Neural cell (in vitro differentiated cells): ENCODE results near the gene NCF4. TPM values are rescaled to one million over a fixed set of nuclear protein-coding genes. Genes with fewer than 3 reads are reported as not detected.

Source experiments
- H2AFZ ChIP-seq: fragments of 200-600, 300-800 bp; sonication (generic), shearing (Covaris generic); 2 replicates; pipeline ENCODE4 v1.6.0; 2014; ENCODE audit warnings: low read depth, mild to moderate bottlenecking, antibody characterized with exemption, low read length, moderate library complexity
- H3F3A ChIP-seq: fragments of 200-600 bp; shearing (Covaris generic); 2 replicates; pipeline ENCODE4 v1.6.1; 2016; ENCODE audit warnings: mild to moderate bottlenecking, moderate library complexity, mixed read lengths, antibody characterized with exemption, low read length; ENCODE audit not compliant: insufficient read depth, poor library complexity, severe bottlenecking
- H3K27ac ChIP-seq: fragments of 200-600, 300-800 bp; sonication (generic), shearing (Covaris generic); 2 replicates; pipeline ENCODE4 v1.5.1; 2014; ENCODE audit warnings: mild to moderate bottlenecking, low read length, moderate library complexity
- H3K27me3 ChIP-seq: fragments of 300-800, 200-600 bp; sonication (generic), shearing (Covaris generic); 2 replicates; pipeline ENCODE4 v1.6.0; 2014; ENCODE audit warnings: mild to moderate bottlenecking, low read depth, low read length, moderate library complexity; ENCODE audit not compliant: insufficient read depth
- H3K36me3 ChIP-seq: fragments of 300-800, 200-600 bp; sonication (generic), shearing (Covaris generic); 2 replicates; pipeline ENCODE4 v1.5.1; 2014; ENCODE audit warnings: mild to moderate bottlenecking, antibody characterized with exemption, low read length, moderate library complexity; ENCODE audit not compliant: insufficient read depth
- H3K4me2 ChIP-seq: fragments of 300-800, 200-600 bp; sonication (generic), shearing (Covaris generic); 2 replicates; pipeline ENCODE4 v1.6.0; 2014; ENCODE audit warnings: mild to moderate bottlenecking, low read length
- H3K4me3 ChIP-seq: fragments of 300-800, 200-600 bp; sonication (generic), shearing (Covaris generic); 2 replicates; pipeline ENCODE4 v1.5.1; 2014; ENCODE audit warnings: mild to moderate bottlenecking, low read length, moderate library complexity
- H3K79me2 ChIP-seq: fragments of 200-600 bp; shearing (Covaris generic); replicated peaks from 2 replicates; pipeline ENCODE4 v1.6.0; 2014; ENCODE audit warnings: mild to moderate bottlenecking, low read length, moderate library complexity; ENCODE audit not compliant: insufficient read depth
- H3K9ac ChIP-seq: fragments of 300-800, 200-600 bp; sonication (generic), shearing (Covaris generic); 2 replicates; pipeline ENCODE4 v1.6.1; 2016; ENCODE audit warnings: mild to moderate bottlenecking, low read length, mixed read lengths
- H3K9me2 ChIP-seq: fragments of 200-600 bp; shearing (Covaris generic); 2 replicates; pipeline ENCODE4 v1.6.1; 2016; ENCODE audit warnings: mild to moderate bottlenecking, low read length, mixed read lengths; ENCODE audit not compliant: insufficient read depth
- H3K9me3 ChIP-seq: fragments of 200-600, 300-800 bp; sonication (generic), shearing (Covaris generic); 2 replicates; pipeline ENCODE4 v1.6.1; 2016; ENCODE audit warnings: mild to moderate bottlenecking, mixed run types, low read length, moderate library complexity, mixed read lengths
- H4K20me1 ChIP-seq: fragments of 200-600 bp; shearing (Covaris generic); 2 replicates; pipeline ENCODE4 v1.6.1; 2016; ENCODE audit warnings: mild to moderate bottlenecking, mixed run types; ENCODE audit not compliant: insufficient read depth
- EP300 ChIP-seq: fragments of 450-650 bp; conservative IDR thresholded peaks from 2 replicates; pipeline ENCODE4 v1.6.1; 2014; ENCODE audit warnings: antibody characterized with exemption, mild to moderate bottlenecking, moderate library complexity; ENCODE audit not compliant: poor library complexity, severe bottlenecking
- EZH2 ChIP-seq: fragments of 200-600, 300-800 bp; shearing (Covaris generic), sonication (generic); IDR thresholded peaks from 2 replicates; pipeline ENCODE4 v1.6.1; 2014; ENCODE audit warnings: antibody characterized with exemption, low read length, borderline replicate concordance, mild to moderate bottlenecking; ENCODE audit not compliant: insufficient read depth, poor library complexity, severe bottlenecking
- MXI1 ChIP-seq: fragments of 450-650 bp; conservative IDR thresholded peaks from 2 replicates; pipeline ENCODE4 v1.6.1; 2014; ENCODE audit warnings: antibody characterized with exemption, mild to moderate bottlenecking; ENCODE audit not compliant: poor library complexity, severe bottlenecking
- POLR2AphosphoS5 ChIP-seq: IDR thresholded peaks from 2 replicates; pipeline ENCODE4 v1.6.1; 2012
- RAD21 ChIP-seq: fragments of 450-650 bp; conservative IDR thresholded peaks from 2 replicates; pipeline ENCODE4 v1.6.1; 2014; ENCODE audit warnings: antibody characterized with exemption, mild to moderate bottlenecking, moderate library complexity
- REST ChIP-seq: IDR thresholded peaks from 2 replicates; pipeline ENCODE4 v1.6.1; 2012; ENCODE audit warnings: borderline replicate concordance
- SMC3 ChIP-seq: fragments of 450-650 bp; conservative IDR thresholded peaks from 2 replicates; pipeline ENCODE4 v1.6.1; 2014; ENCODE audit warnings: antibody characterized with exemption, mild to moderate bottlenecking, moderate library complexity; ENCODE audit not compliant: poor library complexity
- TAF1 ChIP-seq: IDR thresholded peaks from 2 replicates; pipeline ENCODE4 v1.6.1; 2012; ENCODE audit warnings: low read depth
- polyA plus RNA-seq: library from polyadenylated mRNA; depleted of rRNA; stranded (reverse); fragments of >200 nt; gene quantifications from 2 replicates; pipeline ENCODE4 v1.2.3, GENCODE V29; 2014
- TF ChIP-seq, protein P1 (sequence below): fragments of 450-650 bp; IDR thresholded peaks from 2 replicates; pipeline ENCODE4 v1.5.1; 2014; ENCODE audit warnings: antibody characterized with exemption, mild to moderate bottlenecking, moderate library complexity; ENCODE audit not compliant: poor library complexity, severe bottlenecking

NCF4 gene
- polyA plus RNA-seq, 1 donor from 2014 or later: not detected

GRCh38 chr22:36923131-36923788, 62.5 kb downstream of the NCF4 start:
- Histone ChIP-seq H2AFZ (no peak overlapping the region), H3F3A (no peaks in the 10 kb centered on the region), H3K9me3 (no peaks in the 10 kb centered on the region), H3K4me2 (no peak overlapping the region), H3K27me3 (no peaks in the 10 kb centered on the region), H3K9me2 (no peaks in the 10 kb centered on the region), H3K27ac (no peak overlapping the region), H3K79me2 (no peaks in the 10 kb centered on the region), H3K9ac (no peak overlapping the region), H4K20me1 (no peaks in the 10 kb centered on the region), H3K4me3 (no peak overlapping the region), H3K36me3 (no peaks in the 10 kb centered on the region)
- TF ChIP-seq POLR2AphosphoS5 (no peak), MXI1 (no peak)
- TF ChIP-seq, protein P1, sequence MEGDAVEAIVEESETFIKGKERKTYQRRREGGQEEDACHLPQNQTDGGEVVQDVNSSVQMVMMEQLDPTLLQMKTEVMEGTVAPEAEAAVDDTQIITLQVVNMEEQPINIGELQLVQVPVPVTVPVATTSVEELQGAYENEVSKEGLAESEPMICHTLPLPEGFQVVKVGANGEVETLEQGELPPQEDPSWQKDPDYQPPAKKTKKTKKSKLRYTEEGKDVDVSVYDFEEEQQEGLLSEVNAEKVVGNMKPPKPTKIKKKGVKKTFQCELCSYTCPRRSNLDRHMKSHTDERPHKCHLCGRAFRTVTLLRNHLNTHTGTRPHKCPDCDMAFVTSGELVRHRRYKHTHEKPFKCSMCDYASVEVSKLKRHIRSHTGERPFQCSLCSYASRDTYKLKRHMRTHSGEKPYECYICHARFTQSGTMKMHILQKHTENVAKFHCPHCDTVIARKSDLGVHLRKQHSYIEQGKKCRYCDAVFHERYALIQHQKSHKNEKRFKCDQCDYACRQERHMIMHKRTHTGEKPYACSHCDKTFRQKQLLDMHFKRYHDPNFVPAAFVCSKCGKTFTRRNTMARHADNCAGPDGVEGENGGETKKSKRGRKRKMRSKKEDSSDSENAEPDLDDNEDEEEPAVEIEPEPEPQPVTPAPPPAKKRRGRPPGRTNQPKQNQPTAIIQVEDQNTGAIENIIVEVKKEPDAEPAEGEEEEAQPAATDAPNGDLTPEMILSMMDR: no peak

DNA sequence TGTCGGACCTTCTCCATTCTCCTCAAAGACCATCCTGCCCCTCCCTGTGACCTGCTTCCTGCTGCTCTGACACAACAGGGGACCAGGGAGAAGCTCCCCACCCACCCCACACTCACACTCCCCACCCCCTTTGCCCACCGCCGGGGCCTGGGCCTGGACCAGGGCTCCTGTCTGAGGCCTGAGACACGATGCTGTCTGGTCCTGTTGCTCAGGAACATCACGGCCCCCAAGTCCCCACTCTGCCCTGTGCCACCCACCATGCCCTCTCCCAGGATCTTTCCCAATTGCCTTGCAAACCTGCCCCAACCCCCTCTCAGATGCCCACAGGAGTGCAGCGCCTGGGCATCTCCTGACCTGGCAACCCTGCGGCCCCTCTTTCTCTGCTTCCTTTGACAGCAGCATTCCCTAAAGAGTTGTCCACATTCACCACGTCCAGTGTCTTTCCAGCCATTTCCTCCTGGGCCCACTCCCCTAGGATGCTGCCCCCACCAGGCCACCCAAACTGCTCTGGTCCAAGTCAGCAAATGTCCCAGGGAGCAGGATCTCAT, 63.4 kb downstream of the NCF4 start:
- no peaks in the 10 kb centered on the region for H3K9me3 ChIP-seq
- H3F3A ChIP-seq: no peaks in the 10 kb centered on the region
- H2AFZ ChIP-seq: no peak overlapping the region
- H3K4me3 ChIP-seq: no peak overlapping the region
- no peaks in the 10 kb centered on the region for H3K79me2 ChIP-seq
- H3K27ac ChIP-seq: no peak overlapping the region
- TF ChIP-seq RAD21 (no peak), MXI1 (no peak), TAF1 (no peak), POLR2AphosphoS5 (no peak), SMC3 (no peak), EZH2 (no peak), REST (no peak), EP300 (no peak)
- TF ChIP-seq, protein P1: no peak
- no peaks in the 10 kb centered on the region for H3K27me3 ChIP-seq
- H3K36me3 ChIP-seq: no peaks in the 10 kb centered on the region
- no peaks in the 10 kb centered on the region for H3K9me2 ChIP-seq
- no peak overlapping the region for H3K9ac ChIP-seq
- no peaks in the 10 kb centered on the region for H4K20me1 ChIP-seq
- no peak overlapping the region for H3K4me2 ChIP-seq
